SK-N-SH treated with all-trans-retinoic acid at 6 μM for 48 hours (cell line): ENCODE results near the gene PTPRO.

Experiments
- ATAC-seq: fragments of 200-7000 bp; cut with Tn5 transposase; 3 replicates; pipeline ENCODE4 v1.9.1; 2020; ENCODE audit warnings: mild to moderate bottlenecking, moderate library complexity
- ARNTL ChIP-seq: fragments of 450-650 bp; formaldehyde crosslinking; IDR thresholded peaks from 2 replicates; pipeline ENCODE4 v1.5.0; 2020; ENCODE audit warnings: low read depth, mild to moderate bottlenecking, moderate library complexity, borderline replicate concordance
- BACH2 ChIP-seq: fragments of 250-450 bp; sonication (Bioruptor Pico); IDR thresholded peaks from 2 replicates; pipeline ENCODE4 v1.9.0; 2021; ENCODE audit warnings: mild to moderate bottlenecking, borderline replicate concordance
- CSDC2 ChIP-seq: fragments of 250-450 bp; sonication (Bioruptor Pico); IDR thresholded peaks from 2 replicates; pipeline ENCODE4 v1.5.0; 2020; ENCODE audit warnings: mild to moderate bottlenecking, moderate library complexity
- GLIS3 ChIP-seq: fragments of 250-450 bp; sonication (Bioruptor Pico); IDR thresholded peaks from 2 replicates; pipeline ENCODE4 v1.5.0; 2020; ENCODE audit warnings: mild to moderate bottlenecking, moderate library complexity
- OSR1 ChIP-seq: fragments of 250-450 bp; sonication (Bioruptor Pico); IDR thresholded peaks from 2 replicates; pipeline ENCODE4 v1.8.0; 2022; ENCODE audit warnings: moderate library complexity, mild to moderate bottlenecking, inconsistent platforms
- PPARA ChIP-seq: fragments of 250-450 bp; sonication (Bioruptor Pico); IDR thresholded peaks from 2 replicates; pipeline ENCODE4 v1.5.0; 2020; ENCODE audit warnings: mild to moderate bottlenecking, borderline replicate concordance
- RARB ChIP-seq: fragments of 250-450 bp; sonication (Bioruptor Pico); IDR thresholded peaks from 2 replicates; pipeline ENCODE4 v1.8.0; 2021; ENCODE audit warnings: mild to moderate bottlenecking, moderate library complexity
- TCF4 ChIP-seq: fragments of 250-450 bp; sonication (Bioruptor Pico); IDR thresholded peaks from 2 replicates; pipeline ENCODE4 v1.8.0; 2021; ENCODE audit warnings: mild to moderate bottlenecking, moderate library complexity, borderline replicate concordance
- TOX ChIP-seq: fragments of 250-450 bp; sonication (Bioruptor Pico); IDR thresholded peaks from 2 replicates; pipeline ENCODE4 v1.8.0; 2021; ENCODE audit warnings: mild to moderate bottlenecking, moderate library complexity, borderline replicate concordance
- ZFP30 ChIP-seq: fragments of 450-650 bp; formaldehyde crosslinking; IDR thresholded peaks from 2 replicates; pipeline ENCODE4 v1.5.0; 2022; ENCODE audit warnings: mild to moderate bottlenecking, moderate library complexity
- ZNF70 ChIP-seq: fragments of 450-650 bp; formaldehyde crosslinking; IDR thresholded peaks from 2 replicates; pipeline ENCODE4 v1.5.0; 2020; ENCODE audit warnings: mild to moderate bottlenecking, moderate library complexity
- ZNF8 ChIP-seq: fragments of 450-650 bp; formaldehyde crosslinking; IDR thresholded peaks from 2 replicates; pipeline ENCODE4 v1.5.0; 2020; ENCODE audit warnings: mild to moderate bottlenecking, moderate library complexity
- TF ChIP-seq, protein P1 (sequence below): fragments of 250-450 bp; sonication (Bioruptor Pico); IDR thresholded peaks from 2 replicates; pipeline ENCODE4 v1.5.1; 2020; ENCODE audit warnings: low read depth, mild to moderate bottlenecking, moderate library complexity
- TF ChIP-seq, protein P2 (sequence below): fragments of 250-450 bp; sonication (Bioruptor Pico); IDR thresholded peaks from 2 replicates; pipeline ENCODE4 v1.5.1; 2021; ENCODE audit warnings: mild to moderate bottlenecking, moderate library complexity
- TF ChIP-seq, protein P3 (sequence below): fragments of 250-450 bp; sonication (Bioruptor Pico); IDR thresholded peaks from 2 replicates; pipeline ENCODE4 v1.8.0; 2021; ENCODE audit warnings: low read depth, mild to moderate bottlenecking, moderate library complexity, borderline replicate concordance
- TF ChIP-seq, protein P4 (sequence below): fragments of 250-450 bp; sonication (Bioruptor Pico); IDR thresholded peaks from 2 replicates; pipeline ENCODE4 v1.8.0; 2020; ENCODE audit warnings: mild to moderate bottlenecking, moderate library complexity, borderline replicate concordance
- TF ChIP-seq, protein P5 (sequence below): fragments of 250-450 bp; sonication (Bioruptor Pico); IDR thresholded peaks from 2 replicates; pipeline ENCODE4 v1.5.0; 2020; ENCODE audit warnings: mild to moderate bottlenecking, moderate library complexity

PTPRO gene

DNA sequence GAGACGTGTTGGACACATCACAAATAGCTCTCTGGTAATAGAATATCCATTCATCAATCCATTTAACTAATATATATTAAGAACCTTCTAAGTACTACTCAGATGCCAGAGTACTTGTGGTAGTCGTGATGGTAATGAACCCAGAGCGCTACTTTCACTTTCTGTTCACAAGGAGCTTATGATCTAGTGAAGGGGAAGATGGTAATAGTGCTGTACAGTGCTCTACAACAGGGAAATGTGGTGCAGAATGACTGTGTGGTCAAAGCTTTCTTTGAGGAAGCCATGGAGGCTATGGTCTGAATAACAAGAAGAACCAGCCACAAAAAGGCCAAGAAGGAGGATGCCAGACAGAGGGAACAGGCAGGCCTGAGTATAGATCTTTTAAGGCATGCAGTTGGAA, 212.0 kb downstream of the PTPRO start:
- no peak for ATAC-seq
- TF ChIP-seq RARB (CRISPR knock-in tag) = no peak

DNA sequence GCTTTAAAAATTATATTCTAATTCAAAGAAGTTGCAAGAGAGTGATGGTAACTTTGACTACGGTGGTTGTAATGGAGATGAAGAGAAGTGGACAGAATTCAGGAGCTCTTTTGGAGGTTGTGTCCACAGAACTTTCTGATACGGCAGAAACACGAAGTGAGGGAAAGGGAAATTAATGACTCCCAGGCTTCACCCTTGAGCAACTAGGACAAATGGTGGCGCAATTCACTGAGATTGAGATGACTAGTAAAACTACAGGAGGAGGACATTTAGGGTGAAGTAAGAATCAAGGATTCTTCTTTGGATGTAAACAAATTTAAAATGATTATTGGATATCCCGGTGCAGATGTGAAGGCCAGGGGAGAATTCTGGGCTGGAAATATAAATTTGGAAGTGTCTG, 212.6 kb downstream of the PTPRO start:
- no peak for ATAC-seq
- TF ChIP-seq ARNTL (CRISPR knock-in tag) = no peak
- TF ChIP-seq PPARA (CRISPR knock-in tag) = no peak
- no peak for TF ChIP-seq ZNF8 (CRISPR knock-in tag)
- TF ChIP-seq TOX = no peak
- TF ChIP-seq TCF4 (CRISPR knock-in tag) = no peak
- TF ChIP-seq, protein P1, sequence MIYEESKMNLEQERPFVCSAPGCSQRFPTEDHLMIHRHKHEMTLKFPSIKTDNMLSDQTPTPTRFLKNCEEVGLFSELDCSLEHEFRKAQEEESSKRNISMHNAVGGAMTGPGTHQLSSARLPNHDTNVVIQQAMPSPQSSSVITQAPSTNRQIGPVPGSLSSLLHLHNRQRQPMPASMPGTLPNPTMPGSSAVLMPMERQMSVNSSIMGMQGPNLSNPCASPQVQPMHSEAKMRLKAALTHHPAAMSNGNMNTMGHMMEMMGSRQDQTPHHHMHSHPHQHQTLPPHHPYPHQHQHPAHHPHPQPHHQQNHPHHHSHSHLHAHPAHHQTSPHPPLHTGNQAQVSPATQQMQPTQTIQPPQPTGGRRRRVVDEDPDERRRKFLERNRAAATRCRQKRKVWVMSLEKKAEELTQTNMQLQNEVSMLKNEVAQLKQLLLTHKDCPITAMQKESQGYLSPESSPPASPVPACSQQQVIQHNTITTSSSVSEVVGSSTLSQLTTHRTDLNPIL = no peak
- no peak for TF ChIP-seq GLIS3
- no peak for TF ChIP-seq ZNF70 (CRISPR knock-in tag)
- TF ChIP-seq, protein P2, sequence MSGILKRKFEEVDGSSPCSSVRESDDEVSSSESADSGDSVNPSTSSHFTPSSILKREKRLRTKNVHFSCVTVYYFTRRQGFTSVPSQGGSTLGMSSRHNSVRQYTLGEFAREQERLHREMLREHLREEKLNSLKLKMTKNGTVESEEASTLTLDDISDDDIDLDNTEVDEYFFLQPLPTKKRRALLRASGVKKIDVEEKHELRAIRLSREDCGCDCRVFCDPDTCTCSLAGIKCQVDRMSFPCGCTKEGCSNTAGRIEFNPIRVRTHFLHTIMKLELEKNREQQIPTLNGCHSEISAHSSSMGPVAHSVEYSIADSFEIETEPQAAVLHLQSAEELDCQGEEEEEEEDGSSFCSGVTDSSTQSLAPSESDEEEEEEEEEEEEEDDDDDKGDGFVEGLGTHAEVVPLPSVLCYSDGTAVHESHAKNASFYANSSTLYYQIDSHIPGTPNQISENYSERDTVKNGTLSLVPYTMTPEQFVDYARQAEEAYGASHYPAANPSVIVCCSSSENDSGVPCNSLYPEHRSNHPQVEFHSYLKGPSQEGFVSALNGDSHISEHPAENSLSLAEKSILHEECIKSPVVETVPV (CRISPR knock-in tag) = no peak
- TF ChIP-seq, protein P3, sequence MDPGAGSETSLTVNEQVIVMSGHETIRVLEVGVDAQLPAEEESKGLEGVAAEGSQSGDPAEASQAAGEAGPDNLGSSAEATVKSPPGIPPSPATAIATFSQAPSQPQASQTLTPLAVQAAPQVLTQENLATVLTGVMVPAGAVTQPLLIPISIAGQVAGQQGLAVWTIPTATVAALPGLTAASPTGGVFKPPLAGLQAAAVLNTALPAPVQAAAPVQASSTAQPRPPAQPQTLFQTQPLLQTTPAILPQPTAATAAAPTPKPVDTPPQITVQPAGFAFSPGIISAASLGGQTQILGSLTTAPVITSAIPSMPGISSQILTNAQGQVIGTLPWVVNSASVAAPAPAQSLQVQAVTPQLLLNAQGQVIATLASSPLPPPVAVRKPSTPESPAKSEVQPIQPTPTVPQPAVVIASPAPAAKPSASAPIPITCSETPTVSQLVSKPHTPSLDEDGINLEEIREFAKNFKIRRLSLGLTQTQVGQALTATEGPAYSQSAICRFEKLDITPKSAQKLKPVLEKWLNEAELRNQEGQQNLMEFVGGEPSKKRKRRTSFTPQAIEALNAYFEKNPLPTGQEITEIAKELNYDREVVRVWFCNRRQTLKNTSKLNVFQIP (CRISPR knock-in tag) = no peak
- no peak for TF ChIP-seq BACH2 (CRISPR knock-in tag)
- TF ChIP-seq, protein P4, sequence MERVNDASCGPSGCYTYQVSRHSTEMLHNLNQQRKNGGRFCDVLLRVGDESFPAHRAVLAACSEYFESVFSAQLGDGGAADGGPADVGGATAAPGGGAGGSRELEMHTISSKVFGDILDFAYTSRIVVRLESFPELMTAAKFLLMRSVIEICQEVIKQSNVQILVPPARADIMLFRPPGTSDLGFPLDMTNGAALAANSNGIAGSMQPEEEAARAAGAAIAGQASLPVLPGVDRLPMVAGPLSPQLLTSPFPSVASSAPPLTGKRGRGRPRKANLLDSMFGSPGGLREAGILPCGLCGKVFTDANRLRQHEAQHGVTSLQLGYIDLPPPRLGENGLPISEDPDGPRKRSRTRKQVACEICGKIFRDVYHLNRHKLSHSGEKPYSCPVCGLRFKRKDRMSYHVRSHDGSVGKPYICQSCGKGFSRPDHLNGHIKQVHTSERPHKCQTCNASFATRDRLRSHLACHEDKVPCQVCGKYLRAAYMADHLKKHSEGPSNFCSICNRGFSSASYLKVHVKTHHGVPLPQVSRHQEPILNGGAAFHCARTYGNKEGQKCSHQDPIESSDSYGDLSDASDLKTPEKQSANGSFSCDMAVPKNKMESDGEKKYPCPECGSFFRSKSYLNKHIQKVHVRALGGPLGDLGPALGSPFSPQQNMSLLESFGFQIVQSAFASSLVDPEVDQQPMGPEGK (CRISPR knock-in tag) = no peak
- no peak for TF ChIP-seq ZFP30 (CRISPR knock-in tag)
- TF ChIP-seq OSR1 (CRISPR knock-in tag) = no peak
- TF ChIP-seq, protein P5, sequence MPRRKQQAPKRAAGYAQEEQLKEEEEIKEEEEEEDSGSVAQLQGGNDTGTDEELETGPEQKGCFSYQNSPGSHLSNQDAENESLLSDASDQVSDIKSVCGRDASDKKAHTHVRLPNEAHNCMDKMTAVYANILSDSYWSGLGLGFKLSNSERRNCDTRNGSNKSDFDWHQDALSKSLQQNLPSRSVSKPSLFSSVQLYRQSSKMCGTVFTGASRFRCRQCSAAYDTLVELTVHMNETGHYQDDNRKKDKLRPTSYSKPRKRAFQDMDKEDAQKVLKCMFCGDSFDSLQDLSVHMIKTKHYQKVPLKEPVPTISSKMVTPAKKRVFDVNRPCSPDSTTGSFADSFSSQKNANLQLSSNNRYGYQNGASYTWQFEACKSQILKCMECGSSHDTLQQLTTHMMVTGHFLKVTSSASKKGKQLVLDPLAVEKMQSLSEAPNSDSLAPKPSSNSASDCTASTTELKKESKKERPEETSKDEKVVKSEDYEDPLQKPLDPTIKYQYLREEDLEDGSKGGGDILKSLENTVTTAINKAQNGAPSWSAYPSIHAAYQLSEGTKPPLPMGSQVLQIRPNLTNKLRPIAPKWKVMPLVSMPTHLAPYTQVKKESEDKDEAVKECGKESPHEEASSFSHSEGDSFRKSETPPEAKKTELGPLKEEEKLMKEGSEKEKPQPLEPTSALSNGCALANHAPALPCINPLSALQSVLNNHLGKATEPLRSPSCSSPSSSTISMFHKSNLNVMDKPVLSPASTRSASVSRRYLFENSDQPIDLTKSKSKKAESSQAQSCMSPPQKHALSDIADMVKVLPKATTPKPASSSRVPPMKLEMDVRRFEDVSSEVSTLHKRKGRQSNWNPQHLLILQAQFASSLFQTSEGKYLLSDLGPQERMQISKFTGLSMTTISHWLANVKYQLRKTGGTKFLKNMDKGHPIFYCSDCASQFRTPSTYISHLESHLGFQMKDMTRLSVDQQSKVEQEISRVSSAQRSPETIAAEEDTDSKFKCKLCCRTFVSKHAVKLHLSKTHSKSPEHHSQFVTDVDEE (CRISPR knock-in tag) = no peak
- TF ChIP-seq CSDC2 (CRISPR knock-in tag) = no peak

DNA sequence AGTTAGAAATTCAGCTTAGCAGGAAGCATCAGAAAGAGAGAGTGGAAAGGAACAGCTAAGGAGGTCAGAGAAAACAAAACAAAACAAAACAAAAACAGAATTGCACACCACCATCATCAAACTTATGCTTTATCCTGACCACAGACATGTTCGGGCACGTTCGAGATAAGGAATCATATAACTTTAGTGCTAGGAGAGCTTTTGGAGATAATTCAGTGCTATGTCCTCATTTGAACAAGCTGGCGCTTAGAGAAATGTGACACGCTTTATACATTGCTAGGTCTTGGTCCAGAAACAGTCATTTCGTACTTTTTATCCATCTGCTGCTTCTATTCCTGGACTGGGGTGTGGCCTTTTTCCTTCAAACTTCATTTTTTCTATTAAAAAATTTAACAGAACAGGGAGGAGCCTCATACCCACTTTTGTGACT, 213.1 kb downstream of the PTPRO start:
- TF ChIP-seq, protein P2 (CRISPR knock-in tag) = no peak
- TF ChIP-seq, protein P1 = no peak
- TF ChIP-seq TOX (no peak), RARB (CRISPR knock-in tag) (no peak), ARNTL (CRISPR knock-in tag) (no peak)
- ATAC-seq = no peak
